ENCODE measurements around the gene EPB41L2.
"Not testable (repeated sequence)": the region's sequence is repeated elsewhere in the genome, so short reads cannot be mapped to it uniquely, and the experiment has no call there.

DNA sequence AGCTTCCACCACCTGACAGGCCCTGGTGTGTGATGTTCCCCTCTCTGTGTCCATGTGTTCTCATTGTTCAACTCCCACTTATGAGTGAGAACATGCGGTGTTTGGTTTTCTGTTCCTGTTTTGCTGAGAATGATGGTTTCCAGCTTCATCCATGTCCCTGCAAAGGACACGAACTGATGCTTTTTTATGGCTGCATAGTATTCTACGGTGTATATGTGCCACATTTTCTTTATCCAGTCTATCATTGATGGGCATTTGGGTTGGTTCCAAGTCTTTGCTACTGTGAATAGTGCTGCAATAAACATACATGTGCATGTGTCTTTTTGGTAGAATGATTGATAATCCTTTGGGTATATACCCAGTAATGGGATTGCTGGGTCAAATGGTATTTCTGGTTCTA, 120.3 kb downstream of the EPB41L2 start:
- not testable (repeated sequence) for TF ChIP-seq EZH2 (IDR thresholded peaks at IDR 0.05; ENCODE audit: low read length, missing control alignments)
- TF ChIP-seq, protein P1, sequence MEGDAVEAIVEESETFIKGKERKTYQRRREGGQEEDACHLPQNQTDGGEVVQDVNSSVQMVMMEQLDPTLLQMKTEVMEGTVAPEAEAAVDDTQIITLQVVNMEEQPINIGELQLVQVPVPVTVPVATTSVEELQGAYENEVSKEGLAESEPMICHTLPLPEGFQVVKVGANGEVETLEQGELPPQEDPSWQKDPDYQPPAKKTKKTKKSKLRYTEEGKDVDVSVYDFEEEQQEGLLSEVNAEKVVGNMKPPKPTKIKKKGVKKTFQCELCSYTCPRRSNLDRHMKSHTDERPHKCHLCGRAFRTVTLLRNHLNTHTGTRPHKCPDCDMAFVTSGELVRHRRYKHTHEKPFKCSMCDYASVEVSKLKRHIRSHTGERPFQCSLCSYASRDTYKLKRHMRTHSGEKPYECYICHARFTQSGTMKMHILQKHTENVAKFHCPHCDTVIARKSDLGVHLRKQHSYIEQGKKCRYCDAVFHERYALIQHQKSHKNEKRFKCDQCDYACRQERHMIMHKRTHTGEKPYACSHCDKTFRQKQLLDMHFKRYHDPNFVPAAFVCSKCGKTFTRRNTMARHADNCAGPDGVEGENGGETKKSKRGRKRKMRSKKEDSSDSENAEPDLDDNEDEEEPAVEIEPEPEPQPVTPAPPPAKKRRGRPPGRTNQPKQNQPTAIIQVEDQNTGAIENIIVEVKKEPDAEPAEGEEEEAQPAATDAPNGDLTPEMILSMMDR (conservative IDR thresholded peaks at IDR 0.05 in 1 of 2, IDR thresholded peaks at IDR 0.05 in 1 of 2; ENCODE audit: low read depth in 1 of 2, low read length in 2 of 2): not testable (repeated sequence)
